GM12873 (cell line): Measurements from ENCODE around the gene HOXC5.

Experiments
- CTCF ChIP-seq: IDR thresholded peaks from 2 replicates; pipeline ENCODE4 v1.5.1; 2012; ENCODE audit warnings: low read depth, mild to moderate bottlenecking, moderate library complexity, low read length, control low read depth; ENCODE audit not compliant: insufficient read depth; ENCODE audit errors: missing control alignments

The HOXC5 gene

DNA sequence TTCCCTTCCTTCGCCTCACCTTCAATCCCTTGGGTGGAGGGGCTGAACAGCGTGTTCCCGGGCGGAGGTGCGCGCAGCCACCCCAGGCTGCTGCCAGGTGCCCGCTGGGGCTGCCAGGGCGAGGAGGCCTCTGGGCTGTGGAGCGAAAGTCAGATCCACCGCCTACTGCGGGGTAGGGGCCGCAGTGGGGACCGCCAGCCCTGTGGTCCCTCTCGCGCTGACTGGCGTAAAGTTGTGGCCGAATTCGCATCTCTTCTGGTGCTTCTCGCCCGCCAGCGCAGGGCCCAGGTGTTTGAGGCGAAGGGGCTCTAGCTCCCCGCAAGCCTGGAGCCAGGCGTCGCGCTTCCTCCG lies 13.9 kb downstream of the HOXC5 start:
- TF ChIP-seq CTCF: no peak

DNA sequence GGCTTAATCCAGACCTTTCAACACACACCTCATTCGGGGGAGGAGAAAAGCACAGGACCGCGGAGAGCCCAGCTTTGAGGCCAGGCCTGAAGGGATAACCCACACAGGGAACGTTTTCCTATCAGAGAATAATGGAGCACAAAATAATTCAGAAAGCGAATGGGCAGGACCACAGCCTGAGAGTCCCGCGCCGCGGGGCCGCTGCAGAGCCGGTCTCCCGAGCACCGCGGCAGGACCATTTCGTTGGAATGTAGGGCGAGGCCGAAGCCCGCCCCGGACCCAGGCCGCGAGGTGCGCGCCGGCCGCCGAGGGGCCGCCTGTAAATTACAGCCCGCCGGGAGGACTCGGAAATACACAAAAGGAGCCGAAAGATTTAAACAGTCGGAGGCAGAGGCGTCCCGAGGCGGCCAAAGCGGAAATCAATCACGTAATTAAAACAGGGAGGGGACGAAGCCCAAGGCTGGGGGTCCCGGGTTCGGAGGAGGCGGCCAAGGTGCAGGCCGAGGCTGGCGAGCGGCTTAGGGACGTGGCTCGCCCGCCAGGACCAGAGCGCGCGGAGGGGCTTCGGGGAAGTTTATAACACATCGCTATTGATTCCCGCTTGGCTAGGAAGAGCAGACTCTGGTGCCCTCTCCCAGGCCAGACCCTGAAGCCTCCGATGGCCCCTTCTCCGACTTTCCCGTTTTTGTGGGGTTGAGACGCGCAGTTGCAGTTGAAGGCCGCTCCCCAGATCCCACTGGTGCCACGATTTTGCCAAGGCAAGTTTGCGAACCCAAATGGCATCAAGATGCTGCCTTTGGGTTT lies 14.5 kb downstream of the HOXC5 start:
- TF ChIP-seq CTCF: no peak

GRCh38 chr12:54047964-54048303 lies 15.1 kb downstream of the HOXC5 start:
- TF ChIP-seq CTCF: no peak

DNA sequence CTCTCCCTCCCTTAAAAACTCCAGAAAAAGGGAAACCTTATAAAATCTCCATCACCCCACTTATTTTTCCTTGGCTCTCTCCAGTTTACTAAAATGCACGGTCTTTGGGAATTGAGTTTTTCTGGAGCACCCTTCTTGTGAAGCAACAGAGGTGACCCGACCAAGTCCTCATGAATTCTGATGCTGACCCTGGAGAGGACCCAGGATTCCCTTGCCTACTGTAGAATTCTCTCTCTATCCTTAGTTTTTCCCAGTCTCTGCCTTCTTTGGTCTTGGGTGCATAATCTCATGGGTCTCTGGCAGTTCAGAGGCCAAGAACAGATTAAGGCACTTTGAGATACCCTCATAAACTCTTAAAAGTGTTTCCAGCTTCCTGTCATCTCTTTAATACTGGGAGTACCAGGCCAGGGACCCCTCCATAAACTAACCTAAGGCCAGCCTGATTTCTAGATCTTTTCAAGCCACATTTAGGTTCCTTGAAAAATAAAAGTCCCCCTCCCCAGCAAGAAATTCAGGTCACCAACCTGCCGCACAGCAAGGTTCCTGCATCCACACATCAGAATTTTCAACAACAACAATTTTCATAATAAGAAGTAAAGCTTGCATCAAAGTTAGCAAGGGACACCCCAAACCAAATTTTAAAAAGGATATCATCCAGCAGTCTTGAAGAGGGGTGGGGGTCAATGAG lies 15.7 kb downstream of the HOXC5 start:
- no peak for TF ChIP-seq CTCF

GRCh38 chr12:54049108-54049507 lies 16.3 kb downstream of the HOXC5 start:
- no peak for TF ChIP-seq CTCF

DNA sequence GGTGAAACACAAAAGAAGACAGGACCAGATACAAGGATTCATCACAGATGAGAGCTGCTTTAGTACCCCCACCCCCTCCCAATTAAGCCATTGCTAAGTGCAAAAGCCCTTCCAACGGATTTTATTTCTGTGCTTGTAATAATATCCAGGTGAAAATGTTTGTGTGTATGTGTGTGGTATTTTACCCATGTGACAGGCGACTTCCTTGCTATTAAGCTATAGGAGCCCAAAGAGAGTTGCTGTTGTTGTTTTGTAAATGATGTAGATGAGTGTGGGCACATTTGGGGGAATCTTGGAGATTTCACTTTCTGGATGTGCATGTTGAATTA lies 17.6 kb downstream of the HOXC5 start:
- no peak for TF ChIP-seq CTCF

GRCh38 chr12:54051026-54051842 lies 18.4 kb downstream of the HOXC5 start:
- no peak for TF ChIP-seq CTCF
